OCI-LY3 (cell line): Measurements from ENCODE around the gene TRANK1.

ENCODE experiments used
- H2AFZ ChIP-seq: fragments of 200-600, 300-600 bp; shearing (Covaris generic); 2 replicates; pipeline ENCODE4 v1.6.0; 2014; ENCODE audit warnings: antibody characterized with exemption, low read depth, low read length
- H3K27ac ChIP-seq: fragments of 200-600, 300-600 bp; sonication (generic); 2 replicates; pipeline ENCODE4 v1.5.1; 2014; ENCODE audit warnings: mild to moderate bottlenecking, low read length, moderate library complexity, mixed read lengths
- H3K27me3 ChIP-seq: fragments of 200-600, 300-600 bp; sonication (generic); 2 replicates; pipeline ENCODE4 v1.6.1; 2014; ENCODE audit warnings: low read depth, low read length, mixed read lengths
- H3K36me3 ChIP-seq: fragments of 200-600, 300-600 bp; sonication (generic); replicated peaks from 2 replicates; pipeline ENCODE3; 2014; ENCODE audit warnings: low read depth, low read length, mixed read lengths
- H3K4me1 ChIP-seq: fragments of 300-600, 200-600 bp; sonication (generic); 2 replicates; pipeline ENCODE4 v1.6.1; 2014; ENCODE audit warnings: low read length, mixed read lengths
- H3K4me2 ChIP-seq: fragments of 200-600, 300-600 bp; sonication (generic); 2 replicates; pipeline ENCODE4 v1.6.1; 2014; ENCODE audit warnings: low read length, mixed read lengths
- H3K4me3 ChIP-seq: fragments of 300-600, 200-600 bp; sonication (generic); 2 replicates; pipeline ENCODE4 v1.5.1; 2014; ENCODE audit warnings: antibody characterized with exemption, mild to moderate bottlenecking, low read length, moderate library complexity
- H3K79me2 ChIP-seq: fragments of 300-600, 200-600 bp; shearing (Covaris generic); 2 replicates; pipeline ENCODE4 v1.6.1; 2014; ENCODE audit warnings: mild to moderate bottlenecking, low read length, mixed read lengths
- H3K9ac ChIP-seq: fragments of 300-600, 200-600 bp; shearing (Covaris generic); 2 replicates; pipeline ENCODE4 v1.6.0; 2014; ENCODE audit warnings: mild to moderate bottlenecking, low read length, moderate library complexity
- H3K9me3 ChIP-seq: fragments of 200-600, 300-600 bp; shearing (Covaris generic); 2 replicates; pipeline ENCODE4 v1.6.1; 2014; ENCODE audit warnings: low read length, mixed read lengths; ENCODE audit not compliant: insufficient read depth
- H4K20me1 ChIP-seq: fragments of 200-600, 300-600 bp; sonication (generic); 2 replicates; pipeline ENCODE4 v1.6.1; 2016; ENCODE audit warnings: low read length, mixed read lengths; ENCODE audit not compliant: insufficient read depth
- CTCF ChIP-seq: fragments of 200-600, 300-600 bp; sonication (generic); IDR thresholded peaks from 2 replicates; pipeline ENCODE4 v1.5.1; 2014; ENCODE audit warnings: antibody characterized with exemption, low read length, low read depth
- EZH2phosphoT487 ChIP-seq: fragments of 200-600 bp; shearing (Covaris generic); IDR thresholded peaks from 2 replicates; pipeline ENCODE4 v1.6.1; 2018; ENCODE audit warnings: antibody characterized with exemption, mixed run types, low read depth

Gene TRANK1

GRCh38 chr3:36823806-36824205 lies 121.0 kb downstream of the TRANK1 start:
- H2AFZ ChIP-seq: no peak overlapping the region
- H3K27me3 ChIP-seq: no peaks in the 10 kb centered on the region
- H3K4me2 ChIP-seq: no peak overlapping the region
- TF ChIP-seq CTCF (no peak), EZH2phosphoT487 (no peak)
- peaks cover 26% of the 10 kb centered on the region for H3K36me3 ChIP-seq
- H3K9ac ChIP-seq: no peak overlapping the region
- H3K4me1 ChIP-seq: no peaks in the 10 kb centered on the region
- H4K20me1 ChIP-seq: no peaks in the 10 kb centered on the region
- no peak overlapping the region for H3K4me3 ChIP-seq
- H3K9me3 ChIP-seq: no peaks in the 10 kb centered on the region
- H3K79me2 ChIP-seq: no peaks in the 10 kb centered on the region
- H3K27ac ChIP-seq: no peak overlapping the region

GRCh38 chr3:36820083-36820482 lies 124.8 kb downstream of the TRANK1 start:
- Histone ChIP-seq H3K27ac (no peak overlapping the region), H2AFZ (no peak overlapping the region), H3K9me3 (no peaks in the 10 kb centered on the region), H3K79me2 (no peaks in the 10 kb centered on the region), H3K9ac (no peak overlapping the region), H4K20me1 (no peaks in the 10 kb centered on the region), H3K36me3 (peaks cover 10% of the 10 kb centered on the region), H3K4me1 (no peaks in the 10 kb centered on the region), H3K4me2 (no peak overlapping the region), H3K4me3 (no peak overlapping the region), H3K27me3 (no peaks in the 10 kb centered on the region)
- TF ChIP-seq EZH2phosphoT487: no peak
- TF ChIP-seq CTCF: no peak

GRCh38 chr3:36817806-36818533 lies 126.9 kb downstream of the TRANK1 start:
- H3K36me3 ChIP-seq: no peaks in the 10 kb centered on the region
- TF ChIP-seq EZH2phosphoT487 (no peak), CTCF (no peak)
- no peaks in the 10 kb centered on the region for H4K20me1 ChIP-seq
- no peaks in the 10 kb centered on the region for H3K79me2 ChIP-seq
- no peak overlapping the region for H3K4me3 ChIP-seq
- H3K4me1 ChIP-seq: no peaks in the 10 kb centered on the region
- no peak overlapping the region for H3K27ac ChIP-seq
- H3K9ac ChIP-seq: no peak overlapping the region
- no peaks in the 10 kb centered on the region for H3K27me3 ChIP-seq
- H2AFZ ChIP-seq: no peak overlapping the region
- no peaks in the 10 kb centered on the region for H3K9me3 ChIP-seq
- no peak overlapping the region for H3K4me2 ChIP-seq

- Histone ChIP-seq H3K4me2 (no peak overlapping the region), H4K20me1 (no peaks in the 10 kb centered on the region), H3K36me3 (no peaks in the 10 kb centered on the region), H3K4me1 (no peaks in the 10 kb centered on the region), H3K27ac (no peak overlapping the region), H3K4me3 (no peak overlapping the region), H3K9me3 (no peaks in the 10 kb centered on the region), H2AFZ (no peak overlapping the region), H3K9ac (no peak overlapping the region), H3K27me3 (no peaks in the 10 kb centered on the region), H3K79me2 (no peaks in the 10 kb centered on the region)
- TF ChIP-seq EZH2phosphoT487: no peak
- no peak for TF ChIP-seq CTCF
Measured at GRCh38 chr3:36815375-36815774, 129.5 kb downstream of the TRANK1 start.
